Endothelial cell of umbilical vein (primary cell): ENCODE data around the gene TM7SF2. TPM values are rescaled to one million over a fixed set of nuclear protein-coding genes. Genes with fewer than 3 reads are reported as not detected.

Source experiments
- BruUV-seq: library from RNA; stranded (reverse); fragments of 400-500 nt; replicated peaks from 2 replicates; lab custom pipeline; 2021; lab: Mats Ljungman, UMichigan
- CTCF ChIA-PET: fragments of 300-600, 350-600 bp; sonication (Branson Sonifier 250); formaldehyde crosslinking; loops from one replicate; lab custom pipeline; 2021; ENCODE audit warnings: antibody characterized with exemption, inconsistent platforms; lab: Charles Lee
- POLR2A ChIA-PET: fragments of 300-600, 350-600 bp; sonication (Branson Sonifier 250); formaldehyde crosslinking; loops from one replicate; lab custom pipeline; 2021; ENCODE audit warnings: antibody characterized with exemption, inconsistent platforms; lab: Charles Lee
- DNase-seq: peaks from one replicate; pipeline ENCODE4 v3.0.0-alpha.2; 2011; ENCODE audit warnings: low read depth, low spot score
- FAIRE-seq: peaks from 2 replicates; lab custom pipeline; 2011; peaks lifted over from hg19 to GRCh38; lab: Jason Lieb, UNC
- H2AFZ ChIP-seq: 2 replicates; pipeline ENCODE4 v1.6.0; 2012; ENCODE audit warnings: low read depth, low read length, control low read depth, inconsistent platforms
- H3K27ac ChIP-seq: 2 replicates; pipeline ENCODE4 v1.5.1; 2011; ENCODE audit warnings: low read depth, mild to moderate bottlenecking, control low read depth, low read length, moderate library complexity; ENCODE audit not compliant: insufficient read depth
- H3K27me3 ChIP-seq, 2 experiments: 2 replicates each; pipeline versions ENCODE4 v1.6.0 to v1.6.1; 2011; ENCODE audit warnings: low read length in 2 of 2, mixed read lengths in 1 of 2; ENCODE audit not compliant: control insufficient read depth in 2 of 2, insufficient read depth in 2 of 2
- H3K36me3 ChIP-seq, 2 experiments: 2 replicates in 1 of 2; 3 replicates in 1 of 2; pipeline ENCODE4 v1.5.1; 2011; ENCODE audit warnings: low read length in 2 of 2, mild to moderate bottlenecking in 1 of 2, moderate library complexity in 1 of 2; ENCODE audit not compliant: control insufficient read depth in 2 of 2, insufficient read depth in 2 of 2; ENCODE audit errors: extremely low read depth in 1 of 2
- H3K4me1 ChIP-seq: 3 replicates; pipeline ENCODE4 v1.5.1; 2011; ENCODE audit warnings: mild to moderate bottlenecking, low read length; ENCODE audit not compliant: control insufficient read depth, insufficient read depth; ENCODE audit errors: extremely low read depth
- H3K4me2 ChIP-seq: 2 replicates; pipeline ENCODE4 v1.6.1; 2011; ENCODE audit warnings: low read length, control low read depth, mixed read lengths; ENCODE audit not compliant: insufficient read depth
- H3K4me3 ChIP-seq, 3 experiments: fragments of 200-600 bp in 1 of 3; sonication (generic), shearing (Covaris generic) in 1 of 3; replicated peaks in 1 of 3; 2 replicates each; pipeline ENCODE4 v1.5.1; 2011 to 2016; ENCODE audit warnings: control low read depth in 3 of 3, low read length in 3 of 3, mild to moderate bottlenecking in 2 of 3, inconsistent platforms in 1 of 3, low read depth in 1 of 3, moderate library complexity in 1 of 3; ENCODE audit not compliant: insufficient read depth in 1 of 3
- H3K79me2 ChIP-seq: 2 replicates; pipeline ENCODE4 v1.6.0; 2012; ENCODE audit warnings: low read length, inconsistent platforms; ENCODE audit not compliant: control insufficient read depth, insufficient read depth
- H3K9ac ChIP-seq: replicated peaks from 2 replicates; pipeline ENCODE3; 2011; ENCODE audit warnings: low read length, control low read depth; ENCODE audit not compliant: insufficient read depth; ENCODE audit errors: extremely low read depth
- H3K9me1 ChIP-seq: replicated peaks from 3 replicates; pipeline ENCODE4 v1.6.0; 2011; ENCODE audit warnings: mild to moderate bottlenecking, low read length; ENCODE audit not compliant: control insufficient read depth, insufficient read depth; ENCODE audit errors: extremely low read depth
- H3K9me3 ChIP-seq: replicated peaks from 2 replicates; pipeline ENCODE4 v1.5.1; 2012; ENCODE audit warnings: low read length, inconsistent platforms; ENCODE audit not compliant: control insufficient read depth, insufficient read depth
- H4K20me1 ChIP-seq: replicated peaks from 2 replicates; pipeline ENCODE3; 2011; ENCODE audit warnings: mild to moderate bottlenecking, low read length; ENCODE audit not compliant: control insufficient read depth, insufficient read depth; ENCODE audit errors: extremely low read depth
- EZH2 ChIP-seq: IDR thresholded peaks from 2 replicates; pipeline ENCODE4 v1.6.1; 2012; ENCODE audit warnings: borderline replicate concordance, low read depth, mild to moderate bottlenecking, moderate library complexity, low read length, inconsistent platforms; ENCODE audit not compliant: severe bottlenecking
- FOS ChIP-seq: IDR thresholded peaks from 2 replicates; pipeline ENCODE4 v1.6.1; 2011; ENCODE audit warnings: mild to moderate bottlenecking, low read length, moderate library complexity, borderline replicate concordance; ENCODE audit not compliant: insufficient read depth
- GATA2 ChIP-seq: IDR thresholded peaks from 2 replicates; pipeline ENCODE4 v1.7.0; 2011; ENCODE audit warnings: low read depth, mild to moderate bottlenecking, moderate library complexity, mixed read lengths, low read length; ENCODE audit not compliant: insufficient read length, insufficient read depth
- JUN ChIP-seq: IDR thresholded peaks from 2 replicates; pipeline ENCODE4 v1.6.1; 2011; ENCODE audit warnings: borderline replicate concordance, low read depth; ENCODE audit not compliant: insufficient read length, insufficient read depth
- MYC ChIP-seq: IDR thresholded peaks from one replicate; pipeline ENCODE4 v1.6.1; 2011; ENCODE audit warnings: mild to moderate bottlenecking, low read depth, low read length
- POLR2A ChIP-seq: IDR thresholded peaks from 2 replicates; pipeline ENCODE4 v1.6.1; 2012; ENCODE audit warnings: low read depth, mild to moderate bottlenecking, control low read depth, low read length
- POLR2AphosphoS5 ChIP-seq: IDR thresholded peaks from 2 replicates; pipeline ENCODE4 v1.6.1; 2012; ENCODE audit warnings: low read depth, mild to moderate bottlenecking, control low read depth, low read length, moderate library complexity; ENCODE audit not compliant: insufficient read depth
- dilution Hi-C: fragments of 300-500 bp; cut with MboI; formaldehyde crosslinking; loops from one replicate; pipeline ENCODE4 v1.15.0; 2019; ENCODE audit warnings: low sequenced_read_pairs; ENCODE audit not compliant: extremely low pct_ligation_motif_present
- intact Hi-C: fragments of 100-400 bp; cut with micrococcal nuclease; formaldehyde crosslinking; loops from one replicate; pipeline ENCODE4 v1.10.0; 2022
- polyA plus RNA-seq, 4 experiments: library from polyadenylated mRNA; depleted of rRNA in 3 of 4; stranded (reverse) in 3 of 4; unstranded in 1 of 4; fragments of >200 nt; gene quantifications; 2 replicates each; pipeline versions ENCODE4 v1.2.1 to v1.2.3, GENCODE V29; 2011 to 2012; ENCODE audit warnings: missing spikeins in 1 of 4
- total RNA-seq: library from RNA; stranded (reverse); gene quantifications from 2 replicates; pipeline ENCODE4 v1.2.3, GENCODE V29; 2021
- TF ChIP-seq, protein P1 (sequence below): IDR thresholded peaks from 2 replicates; pipeline ENCODE4 v1.6.1; 2011; ENCODE audit not compliant: insufficient read depth, insufficient read length
- TF ChIP-seq, protein P2 (sequence below), 2 donors: IDR thresholded peaks; 1 replicate in 1 of 2; 2 replicates in 1 of 2; pipeline ENCODE4 v1.5.1; 2011; ENCODE audit warnings: low read length in 2 of 2, mild to moderate bottlenecking in 2 of 2, moderate library complexity in 2 of 2, control low read depth in 1 of 2, inconsistent platforms in 1 of 2, low read depth in 1 of 2; ENCODE audit not compliant: insufficient read depth in 1 of 2; ENCODE audit errors: extremely low read depth in 1 of 2

The TM7SF2 gene
- total and polyA plus RNA-seq, 2 donors (not counting 3 experiments of a cell fraction or from before 2014, with no cell fraction given): 11.6 to 47.1 TPM

DNA sequence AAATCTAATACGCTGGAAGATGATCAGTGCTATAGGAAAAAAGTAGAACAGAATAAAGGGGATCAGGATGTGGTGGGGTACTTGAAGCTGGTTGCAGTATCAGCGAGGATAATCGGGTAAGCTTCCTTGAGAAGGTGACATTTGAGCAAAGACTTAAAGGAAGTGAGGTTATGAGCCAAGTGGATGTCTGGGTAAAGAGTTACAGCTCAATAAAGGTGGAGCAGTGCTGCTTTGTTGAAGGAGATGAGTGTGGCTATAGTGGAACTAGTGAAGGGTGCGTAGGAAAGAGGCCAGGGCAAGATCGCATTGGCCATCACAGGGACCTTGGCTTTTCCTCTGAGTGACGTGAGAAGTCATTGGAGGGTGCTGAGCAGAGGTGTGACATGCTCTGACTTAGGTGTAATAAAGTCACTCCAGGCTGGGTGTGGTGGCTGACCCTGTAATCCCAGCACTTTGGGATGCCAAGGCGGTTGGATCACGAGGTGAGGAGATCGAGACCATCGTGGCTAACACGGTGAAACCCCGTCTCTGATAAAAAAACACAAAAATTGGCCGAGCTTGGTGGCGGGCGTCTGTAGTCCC lies 24.9 kb downstream of the TM7SF2 start:
- Histone ChIP-seq H3K36me3 (peaks cover 0 to 8% of the 10 kb centered on the region in 2 experiments), H3K27me3 (peaks cover 3 to 18% of the 10 kb centered on the region in 2 experiments), H3K9me3 (no peaks in the 10 kb centered on the region), H3K4me3 (no peak overlapping the region), H3K4me1 (peaks cover 12% of the 10 kb centered on the region), H3K79me2 (peaks cover 14% of the 10 kb centered on the region), H3K4me2 (no peak overlapping the region), H3K9ac (no peak overlapping the region), H3K9me1 (no peaks in the 10 kb centered on the region), H3K27ac (no peak overlapping the region), H2AFZ (no peak overlapping the region), H4K20me1 (no peaks in the 10 kb centered on the region)
- intact Hi-C loops (no loop called here), dilution Hi-C loops (no loop called here)
- no TSS peak for BruUV-seq
- TF ChIP-seq MYC: no peak
- TF ChIP-seq FOS: no peak
- TF ChIP-seq GATA2: no peak
- TF ChIP-seq, protein P1, sequence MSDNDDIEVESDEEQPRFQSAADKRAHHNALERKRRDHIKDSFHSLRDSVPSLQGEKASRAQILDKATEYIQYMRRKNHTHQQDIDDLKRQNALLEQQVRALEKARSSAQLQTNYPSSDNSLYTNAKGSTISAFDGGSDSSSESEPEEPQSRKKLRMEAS: no peak
- no peak for TF ChIP-seq JUN
- TF ChIP-seq, protein P2, sequence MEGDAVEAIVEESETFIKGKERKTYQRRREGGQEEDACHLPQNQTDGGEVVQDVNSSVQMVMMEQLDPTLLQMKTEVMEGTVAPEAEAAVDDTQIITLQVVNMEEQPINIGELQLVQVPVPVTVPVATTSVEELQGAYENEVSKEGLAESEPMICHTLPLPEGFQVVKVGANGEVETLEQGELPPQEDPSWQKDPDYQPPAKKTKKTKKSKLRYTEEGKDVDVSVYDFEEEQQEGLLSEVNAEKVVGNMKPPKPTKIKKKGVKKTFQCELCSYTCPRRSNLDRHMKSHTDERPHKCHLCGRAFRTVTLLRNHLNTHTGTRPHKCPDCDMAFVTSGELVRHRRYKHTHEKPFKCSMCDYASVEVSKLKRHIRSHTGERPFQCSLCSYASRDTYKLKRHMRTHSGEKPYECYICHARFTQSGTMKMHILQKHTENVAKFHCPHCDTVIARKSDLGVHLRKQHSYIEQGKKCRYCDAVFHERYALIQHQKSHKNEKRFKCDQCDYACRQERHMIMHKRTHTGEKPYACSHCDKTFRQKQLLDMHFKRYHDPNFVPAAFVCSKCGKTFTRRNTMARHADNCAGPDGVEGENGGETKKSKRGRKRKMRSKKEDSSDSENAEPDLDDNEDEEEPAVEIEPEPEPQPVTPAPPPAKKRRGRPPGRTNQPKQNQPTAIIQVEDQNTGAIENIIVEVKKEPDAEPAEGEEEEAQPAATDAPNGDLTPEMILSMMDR (IDR thresholded peaks at IDR 0.05; ENCODE audit: extremely low read depth in 1 of 2, insufficient read depth in 1 of 2, low read depth in 1 of 2, low read length in 2 of 2): no peak
- TF ChIP-seq EZH2: no peak
- no peak for TF ChIP-seq POLR2AphosphoS5
- no peak for TF ChIP-seq POLR2A
- ChIA-PET POLR2A (no interaction called here), CTCF (interaction anchor here (4.0 kb wide), 1 partner anchor 45 kb away, joined by 27 read pairs; the partner anchor contains the start of gene CAPN1)
- DNase-seq: no peak
- no peak for FAIRE-seq
